Measurements from ENCODE around the gene TAAR8. TPM values are rescaled to one million over a fixed set of nuclear protein-coding genes. Genes with fewer than 3 reads are reported as not detected.

The TAAR8 gene
- total and polyA plus RNA-seq, 5 donors from 2014 or later = not detected

GRCh38 chr6:132571774-132572173 lies 19.3 kb downstream of the TAAR8 start:
- no peaks in the 10 kb centered on the region for H3K9me3 Mint-ChIP-seq
- no peaks in the 10 kb centered on the region for H3K9me3 ChIP-seq (ENCODE audit: control insufficient read depth in 2 of 2, low read length in 2 of 2)
- no peak overlapping the region for H3K27ac Mint-ChIP-seq
- no peak overlapping the region for H3K27ac ChIP-seq (ENCODE audit: insufficient read depth, low read length, poor library complexity, severe bottlenecking)
- no peak for DNase-seq
- ATAC-seq (ENCODE audit: low read depth in 2 of 2) = no peak
- H3K4me3 ChIP-seq (ENCODE audit: low read depth, low read length) = no peak overlapping the region
- H3K36me3 ChIP-seq (ENCODE audit: control insufficient read depth, insufficient read depth, low read length) = no peaks in the 10 kb centered on the region
- H3K4me3 Mint-ChIP-seq = no peak overlapping the region
- H3K27me3 Mint-ChIP-seq = peaks cover 13% of the 10 kb centered on the region
- no peaks in the 10 kb centered on the region for H3K4me1 Mint-ChIP-seq
- H3K36me3 Mint-ChIP-seq = no peaks in the 10 kb centered on the region
- H3K27me3 ChIP-seq (ENCODE audit: control insufficient read depth, insufficient read depth, low read length) = peaks cover 7% of the 10 kb centered on the region
- H3K4me1 ChIP-seq (ENCODE audit: control insufficient read depth, insufficient read depth, low read length, poor library complexity, severe bottlenecking) = no peaks in the 10 kb centered on the region

GRCh38 chr6:132584698-132585097 lies 32.2 kb downstream of the TAAR8 start:
- Histone ChIP-seq H3K4me1 (ENCODE audit: control insufficient read depth, insufficient read depth, low read length, poor library complexity, severe bottlenecking) (no peaks in the 10 kb centered on the region), H3K4me3 (ENCODE audit: low read depth, low read length) (no peak overlapping the region), H3K27ac (ENCODE audit: insufficient read depth, low read length, poor library complexity, severe bottlenecking) (no peak overlapping the region), H3K9me3 (ENCODE audit: control insufficient read depth in 2 of 2, low read length in 2 of 2) (no peaks in the 10 kb centered on the region), H3K36me3 (ENCODE audit: control insufficient read depth, insufficient read depth, low read length) (no peaks in the 10 kb centered on the region), H3K27me3 (ENCODE audit: control insufficient read depth, insufficient read depth, low read length) (peaks cover 6% of the 10 kb centered on the region)
- Mint-ChIP-seq H3K36me3 (no peaks in the 10 kb centered on the region), H3K4me3 (no peak overlapping the region), H3K27ac (no peak overlapping the region), H3K9me3 (peaks cover 0 to 3% (median 0%) of the 10 kb centered on the region in 7 donors), H3K4me1 (no peaks in the 10 kb centered on the region), H3K27me3 (peaks cover 8% of the 10 kb centered on the region)
- ATAC-seq (ENCODE audit: low read depth in 2 of 2) = no peak
- no peak for DNase-seq

GRCh38 chr6:132587424-132587823 lies 35.0 kb downstream of the TAAR8 start:
- Mint-ChIP-seq H3K4me1 (no peaks in the 10 kb centered on the region), H3K36me3 (no peaks in the 10 kb centered on the region), H3K4me3 (no peak overlapping the region), H3K27ac (no peak overlapping the region), H3K9me3 (peaks cover 0 to 3% (median 0%) of the 10 kb centered on the region in 7 donors), H3K27me3 (peaks cover 3% of the 10 kb centered on the region)
- no peak for DNase-seq
- Histone ChIP-seq H3K27me3 (ENCODE audit: control insufficient read depth, insufficient read depth, low read length) (peaks cover 9% of the 10 kb centered on the region), H3K27ac (ENCODE audit: insufficient read depth, low read length, poor library complexity, severe bottlenecking) (no peak overlapping the region), H3K4me3 (ENCODE audit: low read depth, low read length) (no peak overlapping the region), H3K4me1 (ENCODE audit: control insufficient read depth, insufficient read depth, low read length, poor library complexity, severe bottlenecking) (no peaks in the 10 kb centered on the region), H3K9me3 (ENCODE audit: control insufficient read depth in 2 of 2, low read length in 2 of 2) (no peaks in the 10 kb centered on the region), H3K36me3 (ENCODE audit: control insufficient read depth, insufficient read depth, low read length) (no peaks in the 10 kb centered on the region)
- ATAC-seq (ENCODE audit: low read depth in 2 of 2) = no peak

- Mint-ChIP-seq H3K9me3 (peaks cover 0 to 3% (median 0%) of the 10 kb centered on the region in 7 donors), H3K36me3 (no peaks in the 10 kb centered on the region), H3K27ac (no peak within 1 kb of the TSS), H3K4me3 (no peak within 1 kb of the TSS), H3K27me3 (no peaks in the 10 kb centered on the region), H3K4me1 (no peaks in the 10 kb centered on the region)
- Histone ChIP-seq H3K27me3 (ENCODE audit: control insufficient read depth, insufficient read depth, low read length) (peaks cover 8% of the 10 kb centered on the region), H3K4me3 (ENCODE audit: low read depth, low read length) (no peak within 1 kb of the TSS), H3K4me1 (ENCODE audit: control insufficient read depth, insufficient read depth, low read length, poor library complexity, severe bottlenecking) (no peaks in the 10 kb centered on the region), H3K27ac (ENCODE audit: insufficient read depth, low read length, poor library complexity, severe bottlenecking) (no peak within 1 kb of the TSS), H3K9me3 (ENCODE audit: control insufficient read depth in 2 of 2, low read length in 2 of 2) (no peaks in the 10 kb centered on the region), H3K36me3 (ENCODE audit: control insufficient read depth, insufficient read depth, low read length) (no peaks in the 10 kb centered on the region)
- no peak for DNase-seq
- no peak for ATAC-seq (ENCODE audit: low read depth in 2 of 2)
Observed at GRCh38 chr6:132589454-132589853, 37.0 kb downstream of the TAAR8 start, which contains the start of gene TAAR5. Gene TAAR5 (minus strand): TSS chr6:132589741. CDS start chr6:132589686, 55 bp downstream.

GRCh38 chr6:132590362-132590761 lies 37.9 kb downstream of the TAAR8 start:
- no peaks in the 10 kb centered on the region for H3K36me3 Mint-ChIP-seq
- Histone ChIP-seq H3K4me3 (ENCODE audit: low read depth, low read length) (no peak overlapping the region), H3K27ac (ENCODE audit: insufficient read depth, low read length, poor library complexity, severe bottlenecking) (no peak overlapping the region), H3K27me3 (ENCODE audit: control insufficient read depth, insufficient read depth, low read length) (peaks cover 9% of the 10 kb centered on the region), H3K36me3 (ENCODE audit: control insufficient read depth, insufficient read depth, low read length) (no peaks in the 10 kb centered on the region), H3K4me1 (ENCODE audit: control insufficient read depth, insufficient read depth, low read length, poor library complexity, severe bottlenecking) (no peaks in the 10 kb centered on the region), H3K9me3 (ENCODE audit: control insufficient read depth in 2 of 2, low read length in 2 of 2) (no peaks in the 10 kb centered on the region)
- DNase-seq (no peak), ATAC-seq (ENCODE audit: low read depth in 2 of 2) (no peak)
- H3K9me3 Mint-ChIP-seq = peaks cover 0 to 3% (median 0%) of the 10 kb centered on the region in 7 donors
- H3K4me3 Mint-ChIP-seq = no peak overlapping the region
- H3K27me3 Mint-ChIP-seq = no peaks in the 10 kb centered on the region
- H3K4me1 Mint-ChIP-seq = no peaks in the 10 kb centered on the region
- no peak overlapping the region for H3K27ac Mint-ChIP-seq

GRCh38 chr6:132592855-132593254 lies 40.4 kb downstream of the TAAR8 start:
- Histone ChIP-seq H3K4me3 (ENCODE audit: low read depth, low read length) (no peak overlapping the region), H3K4me1 (ENCODE audit: control insufficient read depth, insufficient read depth, low read length, poor library complexity, severe bottlenecking) (no peaks in the 10 kb centered on the region), H3K27me3 (ENCODE audit: control insufficient read depth, insufficient read depth, low read length) (peaks cover 7% of the 10 kb centered on the region), H3K27ac (ENCODE audit: insufficient read depth, low read length, poor library complexity, severe bottlenecking) (no peak overlapping the region), H3K9me3 (ENCODE audit: control insufficient read depth in 2 of 2, low read length in 2 of 2) (no peaks in the 10 kb centered on the region), H3K36me3 (ENCODE audit: control insufficient read depth, insufficient read depth, low read length) (no peaks in the 10 kb centered on the region)
- H3K27ac Mint-ChIP-seq = no peak overlapping the region
- H3K4me3 Mint-ChIP-seq = no peak overlapping the region
- no peaks in the 10 kb centered on the region for H3K36me3 Mint-ChIP-seq
- peaks cover 0 to 2% (median 0%) of the 10 kb centered on the region in 7 donors for H3K9me3 Mint-ChIP-seq
- DNase-seq (no peak), ATAC-seq (ENCODE audit: low read depth in 2 of 2) (no peak)
- no peaks in the 10 kb centered on the region for H3K27me3 Mint-ChIP-seq
- H3K4me1 Mint-ChIP-seq = no peaks in the 10 kb centered on the region

- Histone ChIP-seq H3K4me3 (ENCODE audit: low read depth, low read length) (no peak overlapping the region), H3K4me1 (ENCODE audit: control insufficient read depth, insufficient read depth, low read length, poor library complexity, severe bottlenecking) (no peaks in the 10 kb centered on the region), H3K27me3 (ENCODE audit: control insufficient read depth, insufficient read depth, low read length) (peaks cover 8% of the 10 kb centered on the region), H3K36me3 (ENCODE audit: control insufficient read depth, insufficient read depth, low read length) (no peaks in the 10 kb centered on the region), H3K27ac (ENCODE audit: insufficient read depth, low read length, poor library complexity, severe bottlenecking) (no peak overlapping the region), H3K9me3 (ENCODE audit: control insufficient read depth in 2 of 2, low read length in 2 of 2) (no peaks in the 10 kb centered on the region)
- H3K4me3 Mint-ChIP-seq = no peak overlapping the region
- peaks cover 5% of the 10 kb centered on the region for H3K27me3 Mint-ChIP-seq
- no peak overlapping the region for H3K27ac Mint-ChIP-seq
- no peaks in the 10 kb centered on the region for H3K9me3 Mint-ChIP-seq
- DNase-seq (no peak), ATAC-seq (ENCODE audit: low read depth in 2 of 2) (no peak)
- no peaks in the 10 kb centered on the region for H3K4me1 Mint-ChIP-seq
- H3K36me3 Mint-ChIP-seq = no peaks in the 10 kb centered on the region
Observed at GRCh38 chr6:132596201-132596600, 43.7 kb downstream of the TAAR8 start.

GRCh38 chr6:132598473-132598872 lies 46.0 kb downstream of the TAAR8 start:
- DNase-seq = peak in 1 of 3 donors; percentile 5
- Mint-ChIP-seq H3K9me3 (no peaks in the 10 kb centered on the region), H3K4me1 (no peaks in the 10 kb centered on the region), H3K4me3 (no peak overlapping the region), H3K36me3 (no peaks in the 10 kb centered on the region), H3K27ac (no peak overlapping the region), H3K27me3 (peaks cover 10% of the 10 kb centered on the region)
- Histone ChIP-seq H3K36me3 (ENCODE audit: control insufficient read depth, insufficient read depth, low read length) (no peaks in the 10 kb centered on the region), H3K27me3 (ENCODE audit: control insufficient read depth, insufficient read depth, low read length) (peaks cover 6% of the 10 kb centered on the region), H3K4me3 (ENCODE audit: low read depth, low read length) (no peak overlapping the region), H3K4me1 (ENCODE audit: control insufficient read depth, insufficient read depth, low read length, poor library complexity, severe bottlenecking) (no peaks in the 10 kb centered on the region), H3K9me3 (ENCODE audit: control insufficient read depth in 2 of 2, low read length in 2 of 2) (no peaks in the 10 kb centered on the region), H3K27ac (ENCODE audit: insufficient read depth, low read length, poor library complexity, severe bottlenecking) (no peak overlapping the region)
- no peak for ATAC-seq (ENCODE audit: low read depth in 2 of 2)
